ENCODE data around the gene RAD21L1.
"Not testable (repeated sequence)": the region's sequence is repeated elsewhere in the genome, so short reads cannot be mapped to it uniquely, and the experiment has no call there.

Gene RAD21L1

DNA sequence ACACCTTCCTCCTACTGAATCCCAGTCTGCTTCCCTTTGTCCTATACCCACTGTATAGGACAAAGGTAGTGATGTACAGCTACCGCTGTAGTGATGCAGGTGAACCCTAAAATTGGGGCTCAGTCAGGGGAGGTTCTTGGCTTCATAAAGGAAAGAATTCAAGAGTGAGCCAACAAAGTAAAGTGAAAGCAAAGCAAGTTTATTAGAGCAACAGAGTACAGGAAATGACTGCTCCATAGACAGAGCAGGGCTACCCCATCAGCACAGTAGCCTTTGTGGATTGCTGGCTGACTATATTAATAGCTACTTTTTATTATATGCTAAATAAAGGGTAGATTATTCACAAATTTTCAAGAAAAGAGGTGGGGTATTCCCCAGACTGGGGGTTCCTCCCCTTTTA lies 25.9 kb upstream of the RAD21L1 start:
- DNase-seq (ENCODE audit: low spot score): no peak

DNA sequence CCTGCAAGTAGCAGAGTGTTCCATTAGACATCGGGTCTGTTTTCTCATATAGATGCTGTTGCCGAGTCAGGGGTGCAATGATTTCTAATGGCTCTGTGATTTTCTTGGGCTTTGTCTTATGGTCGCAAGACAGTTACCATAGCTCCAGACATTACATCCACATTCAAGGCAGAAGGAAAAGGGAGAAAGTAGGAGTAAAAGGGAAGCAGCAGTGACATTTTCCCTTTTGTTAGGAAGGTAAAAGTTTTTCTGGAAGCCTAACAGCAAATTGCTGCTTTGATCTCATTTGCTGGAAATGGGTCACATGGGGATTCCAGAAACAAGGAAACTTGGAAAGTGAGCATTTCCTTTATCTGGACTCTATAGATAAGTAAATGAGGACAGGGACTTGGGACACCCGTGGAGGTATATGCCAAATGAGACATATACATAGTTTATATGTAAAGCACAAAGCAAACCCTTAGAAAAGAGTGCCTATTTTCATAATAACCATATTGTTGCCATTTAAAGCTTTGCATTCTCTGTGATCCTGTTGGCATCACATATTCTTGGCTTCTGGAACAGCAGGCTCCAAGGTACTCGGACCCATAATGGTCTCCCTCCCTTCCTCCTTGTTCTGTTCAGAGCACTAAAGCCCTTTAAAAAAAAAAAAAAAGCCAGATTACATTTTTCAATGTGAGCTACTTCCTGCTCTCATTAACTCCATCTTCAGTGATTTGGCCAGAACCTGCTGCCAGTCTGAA lies 22.9 kb upstream of the RAD21L1 start, which contains the start of gene C20orf202:
Gene C20orf202 (plus strand): TSS at position 693 of the 743 bp plus-strand sequence. CDS start 132 bp downstream, outside the sequence.
- no peak for DNase-seq (ENCODE audit: low spot score)

DNA sequence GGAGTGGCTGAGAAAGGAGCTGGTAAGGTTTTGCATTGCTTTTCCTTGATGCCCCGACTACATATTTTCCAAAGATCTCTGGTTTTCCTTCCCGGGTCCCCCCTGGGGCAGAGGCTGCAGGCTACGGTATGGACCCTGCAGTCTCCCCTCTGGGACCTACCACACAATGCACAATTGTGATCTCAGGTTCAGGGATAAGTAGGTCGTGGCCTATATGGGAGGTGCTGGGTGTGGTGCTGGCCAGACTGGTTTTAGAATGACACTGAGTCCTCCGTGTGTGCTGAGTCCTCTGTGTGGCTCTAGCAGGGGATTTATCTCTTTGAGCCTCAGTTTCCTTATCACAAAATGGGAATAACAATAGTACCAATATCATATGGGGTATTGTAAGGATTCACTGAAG lies 22.2 kb upstream of the RAD21L1 start:
- no peak for DNase-seq (ENCODE audit: low spot score)

DNA sequence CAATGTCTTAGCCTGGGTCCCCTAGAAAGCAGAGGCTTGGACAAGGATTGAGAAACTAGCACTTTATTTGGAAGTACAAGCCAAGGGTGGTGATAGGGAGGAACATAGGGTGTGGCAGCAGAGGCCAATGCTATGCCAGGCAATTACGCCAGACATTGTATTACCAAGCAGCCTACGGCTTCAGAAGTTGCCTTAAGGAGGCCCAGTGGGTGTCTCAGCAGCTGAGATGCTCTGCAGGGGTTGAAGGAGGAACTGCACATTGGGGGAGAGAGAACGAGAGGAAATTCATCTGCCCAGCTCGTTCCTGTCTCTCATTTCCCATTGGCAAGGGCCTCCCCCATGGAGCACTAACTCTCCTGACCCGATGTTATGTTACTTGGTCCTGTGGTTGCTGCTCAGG lies 21.7 kb upstream of the RAD21L1 start:
- DNase-seq (ENCODE audit: low spot score): no peak

DNA sequence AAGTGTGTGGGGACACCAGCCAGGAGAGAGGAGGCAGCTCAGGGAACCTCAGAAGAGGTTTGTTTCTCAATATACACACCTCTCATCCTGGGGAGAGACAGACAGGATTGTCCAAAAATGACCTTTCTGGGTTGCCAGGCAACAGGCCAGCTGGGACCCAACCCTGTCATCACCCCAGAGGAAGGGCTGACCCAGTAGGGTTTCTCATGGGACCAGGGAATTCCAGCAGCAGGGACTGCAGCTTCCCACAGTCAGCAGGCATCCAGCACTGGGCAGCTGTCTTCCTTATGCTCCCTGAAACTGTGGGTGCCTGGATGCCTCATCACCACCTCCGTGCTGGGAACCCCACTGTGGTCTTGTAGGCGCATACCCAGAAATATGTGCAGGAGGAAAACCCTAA lies 21.3 kb upstream of the RAD21L1 start:
- DNase-seq (ENCODE audit: low spot score): no peak

DNA sequence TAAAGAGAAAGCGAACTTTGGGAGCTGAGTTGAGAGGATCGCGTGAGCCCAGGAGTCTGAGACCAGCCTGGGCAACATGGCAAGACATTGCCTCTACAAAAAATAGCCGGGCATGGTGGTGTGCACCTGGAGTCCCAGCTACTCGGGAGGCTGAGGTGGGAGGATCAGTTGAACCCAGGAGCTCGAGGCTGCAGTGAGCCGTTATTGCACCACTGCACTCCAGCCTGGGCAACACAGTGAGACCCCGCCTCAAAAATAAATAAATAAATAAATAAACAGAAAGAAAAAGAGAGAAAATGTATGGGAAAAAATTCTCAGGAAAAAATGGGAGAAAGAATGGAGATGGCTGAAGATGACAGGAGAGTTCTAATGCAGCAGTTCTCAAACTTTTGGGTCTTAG lies 20.0 kb upstream of the RAD21L1 start:
- no peak for DNase-seq (ENCODE audit: low spot score)

DNA sequence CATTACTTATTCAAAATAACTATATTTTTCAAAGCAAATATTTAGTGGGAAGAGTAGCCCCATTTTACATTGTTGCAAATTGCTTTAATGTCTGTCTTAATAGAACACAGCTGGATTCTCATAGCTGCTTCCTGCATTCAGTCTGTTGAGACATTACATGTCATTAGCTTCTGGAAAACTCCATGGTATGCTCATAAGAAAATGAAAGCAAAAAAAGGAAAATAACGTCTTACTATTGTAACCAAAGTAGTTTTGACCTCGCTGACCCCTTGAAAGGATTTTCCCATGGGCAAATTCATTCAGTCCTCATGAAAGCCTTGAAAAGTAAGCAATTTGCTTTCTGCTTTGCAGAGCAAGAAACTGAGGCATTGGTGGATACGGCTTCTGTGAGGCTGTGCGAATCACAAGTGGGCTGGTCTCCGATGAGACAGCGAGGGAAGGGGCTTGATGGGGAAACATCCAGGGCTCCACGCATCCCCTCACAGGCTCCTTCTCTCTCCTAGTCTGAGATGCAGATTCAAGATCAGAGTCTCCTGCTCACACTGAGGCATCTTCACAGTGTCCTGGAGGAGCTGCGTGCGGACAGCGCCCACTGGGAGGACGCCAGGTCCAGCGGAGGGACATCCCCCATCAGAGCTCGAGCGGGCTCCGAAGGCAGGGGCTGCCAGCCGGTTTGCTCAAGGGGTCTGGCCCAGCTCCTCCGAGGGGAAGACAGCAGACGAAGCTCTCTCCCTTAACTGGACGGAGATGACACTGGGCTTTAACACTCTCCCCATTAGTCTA lies 19.3 kb upstream of the RAD21L1 start:
- DNase-seq (ENCODE audit: low spot score): no peak

DNA sequence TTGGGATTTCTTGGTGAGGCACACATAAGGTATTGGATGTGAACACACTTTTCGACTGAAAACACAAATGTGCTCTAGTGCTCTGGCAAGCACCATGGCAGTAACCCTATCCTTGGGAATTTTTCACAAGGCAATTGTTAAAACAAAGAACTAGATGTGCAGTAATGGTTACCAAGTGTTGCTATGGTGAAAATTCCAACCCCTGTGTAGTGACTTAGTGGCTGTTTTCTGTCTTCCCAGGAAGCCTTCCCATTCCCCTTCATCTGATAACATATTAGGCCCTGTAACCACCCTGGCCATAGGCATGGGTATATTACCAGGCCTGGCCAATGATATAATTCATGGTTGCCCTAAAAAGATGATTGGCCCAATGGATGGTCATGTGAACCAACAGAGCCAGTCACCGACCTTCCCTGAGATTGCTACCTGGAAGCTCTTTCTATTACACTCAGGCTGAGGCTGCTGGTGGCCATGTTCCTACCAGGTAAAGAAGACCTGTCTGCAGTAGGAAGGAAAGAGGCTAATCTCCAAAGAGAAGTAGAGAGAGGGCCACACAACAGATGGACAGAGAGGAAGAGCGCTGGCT lies 18.5 kb upstream of the RAD21L1 start:
- DNase-seq (ENCODE audit: low spot score): no peak

DNA sequence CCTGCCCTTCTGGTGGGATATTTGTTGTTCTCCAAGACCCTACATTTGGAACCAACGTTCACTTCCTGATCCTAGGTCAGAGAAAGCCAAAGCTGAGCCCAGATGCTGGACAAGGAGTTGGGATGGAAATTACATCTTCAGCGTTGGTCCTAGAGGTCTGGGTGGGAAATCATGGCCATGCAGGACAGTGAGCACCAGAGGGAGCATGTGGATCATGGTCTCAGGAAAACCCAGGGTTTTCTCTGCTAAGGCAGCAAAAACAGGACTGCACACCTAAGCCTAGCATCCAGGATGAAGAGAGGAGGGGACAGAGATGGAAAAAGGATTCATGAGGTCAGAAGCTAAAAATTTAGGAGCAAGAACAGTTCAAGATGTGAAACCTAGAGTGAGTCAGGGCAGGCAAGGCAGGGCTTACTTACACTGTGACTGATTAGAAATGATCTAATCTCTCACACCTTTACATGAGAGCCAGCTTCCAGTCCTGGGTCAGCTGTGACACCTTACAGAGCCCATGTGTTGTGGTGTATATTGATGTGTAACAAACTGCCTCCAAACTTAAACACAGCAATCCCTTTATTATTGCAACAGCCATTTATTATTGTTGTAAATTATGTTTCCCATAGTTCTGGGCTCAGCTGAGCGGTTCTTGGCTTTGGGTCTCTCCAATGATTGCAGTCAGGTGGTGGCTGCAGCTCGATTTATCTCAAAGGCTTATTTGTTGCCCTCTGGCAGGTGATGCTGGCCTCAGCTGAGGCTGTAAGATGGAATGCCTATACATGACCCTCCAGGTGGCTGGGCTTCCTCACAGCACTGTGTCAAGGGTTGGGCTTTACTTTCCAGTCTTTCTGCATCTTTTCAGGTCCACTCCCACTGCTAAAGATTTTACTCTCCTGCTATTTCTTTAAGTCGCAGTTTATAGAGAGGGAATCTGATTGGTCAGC lies 16.1 kb upstream of the RAD21L1 start:
- no peak for DNase-seq (ENCODE audit: low spot score)

DNA sequence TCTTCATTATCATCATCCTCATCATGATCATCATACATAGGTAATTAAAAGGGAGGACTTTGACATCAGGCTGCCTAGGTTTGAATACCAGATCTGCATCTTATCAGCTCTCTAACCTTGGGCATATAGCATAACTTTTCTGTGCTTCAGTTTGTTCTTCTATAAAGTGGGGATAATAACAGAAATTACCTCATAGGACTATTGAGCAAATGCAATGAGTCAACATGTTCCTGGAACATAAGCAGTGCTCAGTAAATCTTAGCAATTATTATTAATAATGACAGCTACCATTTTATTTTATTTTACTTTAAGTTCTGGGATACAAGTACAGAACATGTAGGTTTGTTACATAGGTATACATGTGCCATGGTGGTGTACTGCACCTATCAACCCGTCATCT lies 15.3 kb upstream of the RAD21L1 start:
- no peak for DNase-seq (ENCODE audit: low spot score)

DNA sequence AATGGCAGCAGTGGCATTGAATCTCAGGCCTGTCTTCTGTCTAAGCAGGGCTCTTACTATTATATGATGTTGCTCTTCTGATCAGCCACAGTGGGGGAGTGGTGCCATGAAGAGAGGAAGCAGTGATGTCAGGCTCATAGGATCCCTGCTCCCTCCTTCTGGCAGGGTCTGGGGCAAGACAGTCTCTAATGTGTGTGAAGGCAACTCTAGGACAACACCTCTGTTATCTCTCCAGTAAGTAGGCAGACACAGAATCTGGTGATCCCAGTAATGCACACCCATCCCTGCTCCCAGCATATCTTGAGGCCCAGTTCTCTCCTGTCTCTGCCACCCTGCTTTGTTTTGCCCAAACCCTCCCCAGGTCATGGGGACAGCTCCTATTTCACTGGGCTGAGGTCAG lies 13.8 kb upstream of the RAD21L1 start:
- no peak for DNase-seq (ENCODE audit: low spot score)

DNA sequence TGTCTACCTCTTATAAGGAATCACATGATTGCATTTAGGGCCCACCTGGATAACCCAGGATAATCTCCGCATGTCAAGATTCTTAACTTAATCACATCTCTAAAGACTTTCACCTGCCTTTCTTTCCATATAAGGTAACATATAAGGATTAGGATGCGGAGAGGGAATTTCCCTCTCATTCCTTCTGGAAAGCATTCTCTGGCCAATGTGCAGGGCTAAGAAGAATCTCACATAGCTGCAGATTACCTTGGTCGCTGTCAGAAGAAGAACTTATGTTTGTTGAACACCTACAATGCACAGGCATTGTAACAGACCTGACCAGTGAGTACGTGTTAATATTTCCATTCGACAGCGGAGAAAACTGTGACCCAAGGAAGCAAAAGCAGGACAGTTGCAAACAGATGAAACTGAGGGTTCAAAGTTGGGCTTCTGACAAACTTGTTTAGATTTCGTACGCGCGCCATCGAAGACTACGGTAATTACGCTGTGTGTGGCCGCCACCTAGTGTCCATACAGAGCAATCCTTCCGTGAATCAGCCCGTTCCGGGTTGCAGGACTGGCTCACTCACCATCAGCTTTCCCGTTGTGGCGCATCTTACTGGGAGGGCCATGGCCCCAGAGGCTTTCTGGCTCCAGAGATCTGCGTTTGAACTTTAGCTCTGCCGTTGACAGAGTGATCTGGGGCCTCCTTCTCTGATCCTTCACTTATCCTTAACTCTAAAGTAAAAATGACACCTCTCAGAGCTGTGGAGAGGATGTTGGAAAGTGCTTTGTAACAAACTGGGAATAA lies 13.0 kb upstream of the RAD21L1 start:
- peak; percentile 67 for DNase-seq (ENCODE audit: low spot score)

DNA sequence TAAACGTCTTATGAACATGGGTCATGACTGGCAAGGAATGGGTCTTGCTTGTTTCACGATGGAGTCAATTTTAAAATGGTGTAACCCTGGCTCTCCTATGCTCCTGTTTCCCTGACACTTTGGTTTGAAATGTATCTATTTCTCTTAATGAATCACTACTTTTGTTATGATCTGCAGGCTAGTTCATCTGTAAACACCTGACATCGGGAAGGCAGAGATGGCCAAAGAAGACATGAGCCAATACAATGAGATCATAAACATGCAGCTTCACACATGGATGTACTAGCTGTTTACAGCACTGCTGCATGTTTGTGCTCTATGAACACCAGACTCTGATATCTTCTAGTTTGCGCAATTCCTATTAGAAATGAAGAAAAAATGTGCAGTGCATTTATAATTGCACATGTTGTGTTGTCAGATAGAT lies 11.0 kb upstream of the RAD21L1 start:
- DNase-seq (ENCODE audit: low spot score): no peak

DNA sequence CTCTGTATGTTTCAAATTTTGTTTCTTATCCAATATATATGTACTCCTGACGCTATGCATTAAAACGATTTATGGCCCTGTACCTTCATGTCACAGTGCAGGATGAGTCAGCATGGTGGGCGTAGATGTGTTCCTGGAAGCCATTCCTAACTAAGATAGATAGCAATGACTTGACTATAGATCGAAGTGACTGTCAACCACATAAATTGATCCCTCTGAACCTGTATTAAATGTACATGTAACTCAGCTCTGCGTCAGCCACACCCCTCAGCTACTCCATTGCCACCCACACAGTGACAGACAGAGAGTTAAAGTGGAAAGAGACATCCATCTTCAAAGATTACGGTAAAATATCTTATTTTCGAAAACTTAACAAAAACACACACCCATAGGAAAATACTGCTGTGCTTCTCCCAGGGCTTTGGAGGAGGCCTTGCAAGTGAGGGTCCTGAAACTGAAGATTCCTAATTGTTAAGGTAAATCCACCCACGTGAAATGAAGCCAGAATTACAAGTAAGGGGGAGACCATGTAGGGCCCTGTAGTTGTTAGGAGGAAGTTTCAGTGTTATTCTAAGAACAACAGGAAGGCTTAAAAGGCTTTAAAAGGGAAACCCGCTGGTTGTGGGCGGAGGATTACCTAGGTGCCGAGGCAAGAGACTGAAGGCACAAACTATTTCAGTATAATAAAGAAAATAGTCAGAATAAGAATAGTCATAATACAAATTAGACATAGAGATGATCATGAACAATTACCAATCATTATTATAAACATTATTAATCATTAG lies 10.3 kb upstream of the RAD21L1 start:
- DNase-seq (ENCODE audit: low spot score): peak; percentile 30

DNA sequence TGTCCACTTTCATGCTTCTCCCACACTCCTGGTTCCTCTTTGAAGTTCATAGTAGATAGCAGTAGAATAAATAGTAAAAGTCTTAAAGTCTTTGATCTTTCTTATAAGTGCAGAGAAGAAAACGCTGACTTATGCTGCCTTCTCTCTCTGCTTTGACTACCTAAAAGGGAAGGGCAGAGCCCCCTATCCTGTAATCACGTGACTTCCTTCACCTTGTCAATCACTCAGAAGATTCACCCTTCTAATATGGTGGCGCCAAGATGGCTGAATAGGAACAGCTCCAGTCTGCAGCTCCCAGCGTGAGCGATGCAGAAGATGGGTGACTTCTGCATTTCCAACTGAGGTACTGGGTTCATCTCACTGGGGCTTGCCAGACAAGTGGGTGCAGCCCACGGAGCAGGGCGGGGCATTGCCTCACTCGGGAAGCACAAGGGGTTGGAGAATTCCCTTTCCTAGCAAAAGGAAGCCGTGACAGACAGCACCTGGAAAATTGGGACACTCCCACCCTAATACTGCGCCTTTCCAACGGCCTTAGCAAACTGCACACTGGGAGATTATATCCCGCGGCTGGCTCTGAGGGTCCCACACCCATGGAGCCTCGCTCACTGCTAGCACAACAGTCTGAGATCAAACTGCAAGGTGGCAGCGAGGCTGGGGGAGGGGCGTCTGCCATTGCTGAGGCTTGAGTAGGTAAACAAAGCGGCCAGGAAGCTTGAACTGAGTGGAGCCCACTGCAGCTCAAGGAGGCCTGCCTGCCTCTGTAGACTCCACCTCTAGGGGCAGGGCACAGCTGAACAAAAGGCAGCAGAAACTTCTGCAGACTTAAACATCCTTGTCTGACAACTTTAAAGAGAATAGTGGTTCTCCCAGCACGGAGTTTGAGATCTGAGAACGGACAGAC lies 9.1 kb upstream of the RAD21L1 start:
- not testable (repeated sequence) for DNase-seq (ENCODE audit: low spot score)

DNA sequence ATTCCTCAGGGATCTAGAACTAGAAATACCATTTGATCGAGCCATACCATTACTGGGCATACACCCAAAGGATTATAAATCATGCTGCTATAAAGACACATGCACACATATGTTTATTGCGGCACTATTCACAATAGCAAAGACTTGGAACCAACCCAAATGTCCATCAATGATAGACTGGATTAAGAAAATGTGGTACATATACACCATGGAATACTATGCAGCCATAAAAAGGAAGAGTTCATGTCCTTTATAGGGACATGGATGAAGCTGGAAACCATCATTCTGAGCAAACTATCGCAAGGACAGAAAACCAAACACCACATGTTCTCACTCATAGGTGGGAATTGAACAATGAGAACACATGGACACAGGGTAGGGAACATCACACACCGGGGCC lies 3.1 kb upstream of the RAD21L1 start:
- DNase-seq (ENCODE audit: low spot score): not testable (repeated sequence)

DNA sequence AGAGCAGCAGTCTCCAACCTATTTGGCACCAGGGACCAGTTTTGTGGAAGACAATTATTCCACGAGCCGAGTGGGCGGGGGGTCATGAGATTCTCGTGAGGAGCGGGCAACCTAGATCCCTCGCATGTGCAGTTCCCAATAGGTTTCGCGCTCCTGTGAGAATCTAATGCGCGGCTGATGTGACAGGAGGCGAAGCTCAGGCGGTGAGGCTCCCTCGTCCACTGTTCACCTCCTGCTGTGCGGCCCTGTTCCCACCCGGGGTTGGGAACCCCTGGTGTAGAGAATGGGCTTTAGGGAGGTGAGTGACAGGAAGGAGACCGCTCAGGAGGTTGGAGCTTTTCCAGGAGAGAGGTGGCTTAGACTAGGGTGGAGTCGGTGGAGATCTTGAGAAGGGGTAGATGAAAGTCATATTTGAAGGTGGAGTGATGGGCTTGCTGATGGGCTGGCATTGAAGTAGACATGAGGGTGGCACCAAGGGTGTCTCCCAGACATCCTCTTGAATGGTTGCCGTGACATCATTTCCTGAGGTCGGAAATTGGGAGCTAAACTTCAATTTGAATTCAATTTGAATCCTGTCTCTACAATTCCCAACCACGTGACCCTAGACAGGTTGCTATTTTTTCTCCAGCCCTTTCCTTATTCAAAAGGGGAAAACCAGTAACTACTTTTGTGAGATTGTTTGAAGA lies 1.5 kb upstream of the RAD21L1 start:
- no peak for DNase-seq (ENCODE audit: low spot score)

DNA sequence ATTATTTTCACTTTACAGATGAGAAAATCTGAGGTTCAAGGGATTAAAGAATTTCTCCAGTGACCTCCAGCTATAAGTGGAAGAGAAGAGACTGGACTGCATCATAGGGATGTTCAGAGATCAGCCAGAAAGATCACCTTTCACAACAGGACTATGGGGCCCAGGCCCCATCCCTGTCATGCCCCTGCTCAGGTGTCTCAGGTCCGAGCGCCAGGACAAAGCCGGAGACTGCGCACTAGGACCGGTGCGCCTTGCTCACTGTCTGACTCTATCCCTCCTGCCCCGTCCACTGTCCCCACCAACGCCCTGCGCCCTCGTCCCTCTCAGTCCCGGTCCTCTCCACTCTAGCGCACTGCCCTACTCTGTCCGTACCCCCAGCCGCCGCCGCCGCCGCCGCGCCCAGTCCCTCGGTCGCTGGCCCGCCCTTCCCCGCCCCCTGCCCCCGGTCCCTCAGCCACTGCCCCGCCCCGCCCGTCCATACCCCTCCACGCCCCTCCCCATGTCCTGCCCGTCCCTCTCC lies 521 bp upstream of the RAD21L1 start:
- DNase-seq (ENCODE audit: low spot score): no peak

Measured in CD4-positive, alpha-beta T cell treated with Interleukin-15 for 4 hours (primary cell).